ENCODE results near the gene PLEKHG5. TPM values are rescaled to one million over a fixed set of nuclear protein-coding genes. Genes with fewer than 3 reads are reported as not detected.

The PLEKHG5 gene
- total RNA-seq, 2 donors from 2014 or later: 8.9 to 13.0 TPM

DNA sequence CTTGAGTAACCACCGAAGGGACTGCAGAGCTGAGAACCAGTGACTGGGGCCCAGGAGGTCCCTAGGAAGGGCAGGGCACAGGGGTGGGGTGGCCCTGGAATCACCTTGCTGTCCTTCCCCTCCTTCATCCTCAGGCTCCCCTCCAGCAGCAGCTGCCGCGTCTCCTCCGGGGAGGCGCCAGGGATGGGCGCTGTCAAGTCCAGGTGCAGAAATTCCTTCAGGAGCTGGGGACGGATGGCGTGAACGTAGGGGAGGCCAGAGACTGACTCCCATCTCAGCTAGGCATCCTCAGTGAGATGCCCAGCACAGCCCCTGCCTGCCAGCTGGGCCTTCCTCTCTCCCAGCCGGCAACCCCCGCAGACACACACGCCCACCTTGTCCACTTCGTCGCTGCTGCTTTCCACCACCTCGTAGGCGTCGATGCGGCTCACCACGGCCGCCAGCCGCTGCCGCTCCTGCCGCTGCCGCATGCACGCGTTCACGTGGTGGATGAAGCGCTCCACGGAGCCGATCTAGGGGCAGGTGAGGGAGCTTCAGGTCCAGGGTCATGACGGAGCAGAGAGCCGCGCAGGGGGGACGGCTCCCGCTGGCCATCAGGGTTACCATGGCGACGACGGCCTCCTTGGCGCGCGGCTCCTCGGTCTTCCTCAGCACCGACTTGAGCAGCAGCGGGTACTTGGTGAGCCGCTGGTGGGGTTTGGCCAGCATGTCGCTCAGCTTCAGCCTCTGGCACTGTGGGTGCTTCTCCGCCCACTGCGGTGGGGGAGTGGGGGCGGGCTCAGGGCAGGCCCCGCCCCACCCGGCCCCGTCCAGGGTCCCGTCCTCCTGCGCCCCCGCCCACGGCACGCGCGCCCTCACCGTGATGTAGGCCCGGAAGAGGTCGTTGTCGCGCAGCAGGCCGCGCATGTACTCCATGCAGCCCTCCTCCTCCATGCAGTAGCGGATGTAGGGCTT lies 21.1 kb downstream of the PLEKHG5 start:
- intact Hi-C loops (cut with DNase I): no loop called here
- no peak for DNase-seq (ENCODE audit: low spot score)

DNA sequence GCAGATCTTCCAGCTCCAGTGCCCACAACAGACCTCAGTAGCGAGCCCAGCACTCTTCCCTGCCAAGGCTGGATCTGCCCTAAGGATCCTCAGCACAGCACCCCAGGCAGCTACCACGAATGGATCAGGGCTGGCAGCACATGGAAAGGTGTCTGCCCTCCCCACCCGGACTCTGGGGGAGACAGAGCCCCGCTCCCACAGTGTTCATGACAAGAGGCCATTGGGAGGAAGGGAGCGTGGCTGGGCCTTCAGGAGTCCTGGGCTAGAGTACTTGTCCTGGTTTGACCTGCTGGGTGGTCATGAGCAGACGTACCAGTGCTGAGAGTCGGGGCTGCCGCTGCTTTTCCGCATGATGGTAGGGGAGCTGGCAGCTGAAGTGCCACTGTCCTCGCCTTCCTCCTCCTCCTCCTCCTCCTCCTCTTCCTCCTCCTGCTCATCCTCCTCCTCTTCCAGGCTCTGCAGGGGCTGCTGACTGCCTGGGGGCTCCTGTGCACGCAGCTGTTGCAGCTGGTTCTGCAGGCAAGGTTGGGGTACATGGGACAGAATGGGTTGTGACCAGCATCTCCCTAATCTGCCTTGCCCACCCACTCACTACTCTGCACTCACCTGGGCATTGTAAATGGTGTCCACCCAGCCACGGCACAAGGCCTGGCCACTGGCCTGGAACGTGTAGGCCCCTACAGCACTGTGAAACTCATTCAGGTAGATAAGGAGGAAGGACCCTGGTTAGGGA lies 22.6 kb downstream of the PLEKHG5 start:
- intact Hi-C loops (cut with DNase I): no loop called here
- DNase-seq (ENCODE audit: low spot score): no peak

DNA sequence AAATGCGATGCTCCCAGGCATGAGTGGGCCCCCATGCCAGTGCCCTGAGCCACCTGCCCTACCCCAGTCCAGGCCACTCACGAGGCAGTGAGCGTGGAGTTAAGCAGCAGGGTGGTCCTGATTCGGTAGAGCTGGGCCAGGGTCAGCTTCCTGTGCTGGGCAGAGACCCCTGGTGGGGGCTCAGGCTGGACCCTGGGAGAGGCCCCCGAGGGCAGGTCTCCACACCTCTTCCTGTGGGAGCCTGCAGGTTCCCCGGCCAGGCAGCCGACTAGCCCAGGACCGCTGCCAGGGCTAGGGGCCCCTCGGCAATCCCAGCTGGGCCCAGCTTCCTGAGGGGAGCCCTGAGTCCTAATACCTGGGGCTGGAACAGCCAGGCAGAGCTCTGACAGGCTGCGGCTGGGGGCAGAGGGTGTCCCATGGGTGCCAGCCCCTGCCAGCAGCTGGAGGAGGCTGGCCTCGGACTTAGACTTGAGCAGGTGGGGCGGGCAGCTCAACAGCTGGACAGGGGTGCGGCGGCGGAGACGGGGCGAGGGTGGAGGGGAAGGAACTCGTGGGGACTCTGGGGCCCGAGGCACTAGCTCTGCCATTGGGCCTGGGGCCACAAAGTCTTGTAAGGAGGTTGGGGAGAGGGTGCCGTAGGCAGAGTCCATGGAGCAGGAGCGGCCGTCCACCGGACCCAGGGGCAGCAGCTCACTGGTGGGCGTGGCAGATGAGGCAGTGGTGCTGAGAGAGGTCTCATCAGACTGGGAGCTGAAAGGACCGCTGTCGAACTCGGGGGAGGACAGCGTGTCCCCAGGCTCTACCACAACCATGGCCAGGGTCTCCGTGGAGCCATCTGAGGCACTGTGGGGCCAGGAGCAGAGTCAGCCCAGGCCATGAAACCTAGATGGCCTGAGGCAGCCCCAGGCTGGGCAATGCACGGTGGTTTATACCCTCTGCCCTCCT lies 23.5 kb downstream of the PLEKHG5 start:
- intact Hi-C loops (cut with DNase I): no loop called here
- no peak for DNase-seq (ENCODE audit: low spot score)

DNA sequence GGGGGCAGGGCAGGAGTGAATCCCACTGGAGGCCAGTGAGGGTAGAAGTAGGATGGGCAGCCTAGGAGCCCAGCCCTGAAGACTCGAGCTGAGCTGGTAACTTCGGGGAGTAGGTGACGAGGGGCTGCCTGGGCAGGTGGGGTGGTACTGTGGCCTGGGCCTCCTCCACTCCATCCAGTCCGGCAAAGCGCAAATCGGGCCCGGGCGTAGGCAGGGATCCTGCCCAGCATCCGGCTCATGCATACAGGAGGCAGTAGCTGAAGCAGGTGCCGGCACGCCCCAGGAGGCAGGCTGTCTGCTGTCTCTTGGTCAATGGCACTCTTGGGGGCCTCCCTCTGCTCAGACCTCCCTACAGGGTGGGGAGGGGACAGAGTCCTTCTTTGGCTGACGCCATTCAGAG lies 24.2 kb downstream of the PLEKHG5 start:
- intact Hi-C loops (cut with DNase I): no loop called here
- no peak for DNase-seq (ENCODE audit: low spot score)

DNA sequence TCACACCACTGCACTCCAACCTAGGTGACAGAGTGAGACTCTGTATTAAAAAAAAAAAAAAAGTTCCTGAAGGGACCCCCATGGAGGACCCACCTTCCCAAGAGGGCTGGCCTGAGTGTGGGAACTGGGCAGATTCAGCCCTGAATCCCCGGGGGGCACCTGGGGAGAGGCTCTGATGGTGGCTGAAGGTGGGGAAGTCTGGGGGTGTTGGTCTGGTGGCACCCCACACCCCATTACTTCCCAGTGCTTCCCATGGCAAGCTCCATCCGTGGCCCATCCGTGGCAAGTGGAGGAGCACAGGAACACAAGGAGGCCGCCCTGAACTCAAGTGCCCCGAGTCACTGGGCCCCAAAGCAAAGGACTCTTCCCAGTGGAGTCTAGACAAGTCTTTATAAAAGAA lies 24.7 kb downstream of the PLEKHG5 start:
- intact Hi-C loops (cut with DNase I): no loop called here
- DNase-seq (ENCODE audit: low spot score): no peak

DNA sequence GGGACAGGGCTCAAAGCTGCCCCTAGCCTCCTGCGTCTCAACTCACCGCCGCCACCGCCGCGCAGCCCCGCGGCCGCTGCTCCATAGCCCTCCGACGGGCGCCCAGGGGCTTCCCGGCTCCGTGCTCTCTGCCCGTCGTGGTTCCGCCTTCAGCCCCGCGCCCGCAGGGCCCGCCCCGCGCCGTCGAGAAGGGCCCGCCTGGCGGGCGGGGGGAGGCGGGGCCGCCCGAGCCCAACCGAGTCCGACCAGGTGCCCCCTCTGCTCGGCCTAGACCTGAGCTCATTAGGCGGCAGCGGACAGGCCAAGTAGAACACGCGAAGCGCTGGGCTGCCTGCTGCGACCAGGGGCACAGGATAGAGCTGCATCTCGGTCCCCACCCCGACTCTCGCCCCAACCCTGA lies 25.4 kb downstream of the PLEKHG5 start, which contains the start of gene TNFRSF25:
Gene TNFRSF25 (minus strand): TSS at position 151 of the 400 bp plus-strand sequence. CDS start 66 bp downstream, at position 85.
- intact Hi-C loops (cut with DNase I): no loop called here
- DNase-seq (ENCODE audit: low spot score): no peak

DNA sequence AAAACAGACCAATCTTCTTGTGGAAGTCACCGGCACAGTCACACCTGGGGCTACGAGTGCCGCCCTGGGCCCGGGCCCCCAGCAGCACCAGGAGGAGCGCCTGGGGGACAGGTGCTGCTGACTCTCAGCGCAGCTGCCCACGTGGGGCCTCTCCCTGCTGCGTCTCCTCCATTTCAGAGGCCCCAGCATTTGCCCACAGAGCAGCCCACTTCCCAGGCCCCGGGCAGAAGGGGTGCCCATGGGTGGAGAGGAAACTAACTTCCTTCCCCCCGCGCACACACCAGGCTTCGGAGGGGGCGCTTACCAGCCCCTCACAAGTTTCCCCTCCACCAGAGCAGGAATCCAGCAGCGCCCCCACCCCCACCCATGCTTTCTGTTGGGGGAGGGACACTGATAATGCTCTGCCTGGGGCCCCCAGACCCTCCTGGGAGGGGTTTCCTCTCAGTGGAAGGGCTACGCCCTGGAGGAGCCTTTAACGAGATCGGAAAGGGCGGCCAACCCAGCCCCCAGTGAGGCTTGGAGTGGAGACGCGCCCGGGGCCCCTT lies 25.9 kb downstream of the PLEKHG5 start:
- no peak for DNase-seq (ENCODE audit: low spot score)
- intact Hi-C loops (cut with DNase I): no loop called here

DNA sequence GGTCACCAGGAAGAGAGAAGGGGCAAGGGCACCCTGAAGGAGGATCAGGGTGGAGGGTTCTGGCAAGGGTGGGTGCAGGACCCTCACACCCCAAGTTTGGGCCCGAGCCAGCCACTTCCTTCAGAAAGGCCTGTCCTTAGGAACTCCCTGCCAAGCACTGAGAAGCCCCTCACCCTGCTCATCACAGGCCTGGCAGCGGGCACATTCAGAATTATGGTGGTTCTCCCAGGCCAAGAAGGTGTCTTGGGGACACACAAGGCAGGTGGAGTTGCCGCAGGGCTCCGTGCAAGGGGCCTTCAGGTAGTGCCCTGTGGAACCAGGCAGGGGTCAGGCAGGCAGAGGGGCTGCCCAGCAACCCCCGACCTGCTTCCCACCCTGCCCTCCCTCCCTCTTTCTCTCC lies 26.6 kb downstream of the PLEKHG5 start:
- DNase-seq (ENCODE audit: low spot score): no peak
- intact Hi-C loops (cut with DNase I): no loop called here

DNA sequence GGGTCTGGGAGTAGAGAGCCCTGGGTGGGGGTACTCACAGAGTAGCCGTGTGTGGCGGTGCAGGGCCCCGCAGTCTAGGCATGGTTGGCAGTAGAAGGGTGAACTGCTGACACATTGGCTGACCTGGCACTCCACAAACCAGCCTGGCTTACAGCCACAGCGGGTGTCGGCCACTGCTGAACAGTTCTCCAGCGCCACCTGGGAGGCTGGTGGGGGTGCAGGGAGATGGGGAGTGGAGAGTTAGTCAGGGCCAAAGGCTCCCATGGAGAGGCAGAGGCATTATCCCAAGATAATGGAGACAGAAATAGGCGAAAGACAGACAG lies 27.0 kb downstream of the PLEKHG5 start:
- intact Hi-C loops (cut with DNase I): no loop called here
- DNase-seq (ENCODE audit: low spot score): no peak

DNA sequence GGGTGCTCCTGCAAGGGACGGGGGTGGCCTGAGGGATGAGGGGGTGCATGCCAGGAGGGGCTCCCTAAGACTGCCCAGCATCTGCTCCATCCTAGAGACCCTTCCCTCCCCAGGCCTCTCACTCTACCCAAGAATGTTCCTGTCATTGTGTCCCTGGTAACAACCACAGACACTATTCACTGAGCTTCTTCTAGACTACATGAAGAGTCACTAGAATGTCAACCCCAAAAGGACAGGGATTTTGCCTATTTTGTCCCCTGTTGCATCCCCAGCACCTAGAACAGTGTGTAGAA lies 28.4 kb downstream of the PLEKHG5 start:
- intact Hi-C loops (cut with DNase I): no loop called here
- DNase-seq (ENCODE audit: low spot score): no peak

DNA sequence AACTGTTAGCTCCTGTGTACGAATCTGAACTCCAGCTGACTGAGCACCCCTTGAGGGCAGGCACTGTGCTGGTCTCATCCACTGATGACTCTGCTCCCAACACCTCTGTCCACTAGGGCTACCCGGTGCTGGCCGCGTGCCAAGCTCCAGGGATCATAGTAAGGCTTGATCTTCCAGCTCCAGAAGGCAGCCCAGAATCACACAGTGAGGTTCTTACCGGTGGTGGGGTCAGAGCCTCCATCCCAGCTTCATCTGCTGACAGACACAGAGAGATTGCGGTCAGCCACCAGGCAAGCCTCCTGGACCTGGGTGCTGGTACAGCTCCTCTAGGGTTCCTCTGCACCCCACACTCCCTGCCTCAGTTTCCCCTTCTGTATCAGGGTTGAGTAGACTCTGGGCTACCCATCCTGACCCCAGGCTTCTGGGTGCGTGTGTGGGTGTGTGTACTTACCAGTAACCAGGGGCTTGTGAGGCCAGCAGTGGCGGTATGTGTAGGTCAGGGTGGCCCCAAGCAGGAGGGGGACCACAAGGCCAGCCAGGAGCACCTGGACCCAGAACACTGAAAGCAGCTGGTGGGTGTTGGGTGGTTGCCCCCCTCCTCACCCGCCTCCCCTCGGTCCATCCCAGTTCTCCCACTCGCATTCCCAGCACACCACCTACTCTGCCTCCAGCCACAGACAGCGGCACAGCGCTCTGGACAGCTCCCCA lies 28.9 kb downstream of the PLEKHG5 start:
- intact Hi-C loops (cut with DNase I): no loop called here
- no peak for DNase-seq (ENCODE audit: low spot score)

DNA sequence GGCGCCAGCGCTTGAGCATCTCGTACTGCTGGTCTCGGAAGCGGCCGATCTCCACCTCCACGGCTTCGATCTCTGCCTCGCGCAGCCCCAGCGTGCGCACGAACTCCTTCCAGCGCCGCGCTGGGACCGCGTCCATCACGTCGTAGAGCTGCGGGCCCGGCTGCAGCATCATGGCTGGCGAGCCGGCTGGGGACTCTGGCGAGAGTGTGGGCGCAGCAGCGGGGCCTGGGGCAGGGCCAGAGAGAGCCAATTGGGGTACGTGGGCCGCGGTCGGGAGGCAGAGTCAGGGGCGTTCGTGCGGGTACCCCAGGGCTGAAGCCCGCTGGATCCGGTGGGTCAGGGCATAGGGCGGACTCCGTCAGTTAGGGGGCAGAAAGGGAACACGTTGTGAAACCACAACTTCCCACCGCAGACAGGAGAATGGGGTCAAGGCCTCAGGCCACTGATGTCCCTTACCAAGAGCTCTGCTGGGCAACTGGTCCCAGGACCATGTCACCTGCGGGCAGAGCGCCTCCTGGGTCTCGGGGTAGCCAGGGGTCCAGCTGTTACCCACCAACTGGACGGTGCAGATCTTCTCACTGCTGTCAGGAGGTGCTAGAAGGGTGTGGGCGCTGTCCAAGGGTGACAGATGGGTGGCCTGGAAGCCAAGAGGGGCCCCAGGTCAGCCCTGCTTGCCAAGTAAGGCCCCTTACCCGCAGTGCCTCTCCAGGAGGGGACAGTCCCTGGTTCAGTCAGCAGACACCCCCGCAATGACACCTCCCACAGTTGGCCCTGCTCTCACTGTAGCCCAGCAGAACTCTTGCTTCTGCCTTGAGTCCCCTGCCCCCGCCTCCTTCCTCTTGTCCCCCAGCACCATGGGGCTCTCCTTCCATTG lies 29.7 kb downstream of the PLEKHG5 start:
- no peak for DNase-seq (ENCODE audit: low spot score)
- intact Hi-C loops (cut with DNase I): no loop called here

DNA sequence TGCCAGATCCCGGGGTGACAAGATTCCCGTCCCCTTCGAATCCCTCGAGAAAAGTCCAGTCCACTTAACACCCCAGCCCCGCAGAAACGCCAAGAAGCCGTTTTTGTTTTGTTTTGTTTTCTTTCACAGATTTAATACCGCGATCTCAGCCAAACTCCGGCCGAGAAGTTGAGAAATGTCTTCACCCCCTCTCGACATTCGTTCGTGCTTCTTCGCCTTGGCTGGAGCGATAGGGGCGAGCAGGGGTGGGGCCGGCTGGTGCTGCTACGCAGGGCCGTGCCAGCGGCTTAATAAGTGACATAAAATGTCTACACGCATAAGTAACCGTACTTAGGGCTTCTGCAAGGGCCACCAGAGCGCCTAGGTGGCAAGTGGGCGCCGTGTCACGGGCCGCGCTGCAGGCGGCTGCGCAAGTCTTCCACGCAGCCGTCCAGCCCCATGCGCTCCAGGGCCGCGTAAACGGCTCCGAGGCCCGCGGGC lies 30.4 kb downstream of the PLEKHG5 start:
- no peak for DNase-seq (ENCODE audit: low spot score)
- intact Hi-C loops (cut with DNase I): no loop called here

DNA sequence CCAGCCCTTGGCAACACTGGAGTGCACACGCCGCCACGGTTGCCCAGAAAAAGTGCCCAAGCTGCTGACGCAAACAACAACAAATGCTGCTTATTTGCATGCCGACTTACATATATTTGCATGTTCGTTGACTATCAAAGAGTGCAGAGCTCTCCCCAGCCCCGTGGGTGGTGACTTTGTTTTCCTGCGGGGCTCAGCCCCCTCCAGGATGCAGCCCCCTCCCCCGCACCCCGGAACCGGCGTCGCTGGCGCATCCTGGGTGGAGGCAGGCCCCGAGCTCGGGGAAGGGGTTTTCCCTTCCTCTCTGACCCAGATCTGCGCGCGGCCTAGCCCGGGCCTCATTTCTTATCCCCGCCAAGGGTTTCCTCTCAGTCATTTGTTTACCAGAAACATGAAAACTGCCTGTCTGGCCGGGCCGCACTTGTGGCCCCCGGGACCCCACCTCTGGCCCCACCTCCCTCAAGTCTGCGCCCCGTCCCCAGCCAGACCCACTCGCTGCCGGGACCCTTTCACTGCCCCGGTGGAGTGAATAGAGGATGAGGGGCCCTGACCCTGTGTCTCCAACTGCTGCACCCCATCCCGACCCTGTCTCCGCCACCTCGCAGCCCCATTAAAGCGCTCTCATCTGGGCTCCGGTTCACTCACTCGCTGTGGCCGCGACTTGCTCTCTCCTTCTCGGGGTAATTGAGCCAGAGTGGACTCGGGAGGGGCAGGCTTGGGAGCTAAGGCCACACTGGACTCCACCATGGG lies 31.0 kb downstream of the PLEKHG5 start:
- DNase-seq (ENCODE audit: low spot score): no peak
- intact Hi-C loops (cut with DNase I): no loop called here

DNA sequence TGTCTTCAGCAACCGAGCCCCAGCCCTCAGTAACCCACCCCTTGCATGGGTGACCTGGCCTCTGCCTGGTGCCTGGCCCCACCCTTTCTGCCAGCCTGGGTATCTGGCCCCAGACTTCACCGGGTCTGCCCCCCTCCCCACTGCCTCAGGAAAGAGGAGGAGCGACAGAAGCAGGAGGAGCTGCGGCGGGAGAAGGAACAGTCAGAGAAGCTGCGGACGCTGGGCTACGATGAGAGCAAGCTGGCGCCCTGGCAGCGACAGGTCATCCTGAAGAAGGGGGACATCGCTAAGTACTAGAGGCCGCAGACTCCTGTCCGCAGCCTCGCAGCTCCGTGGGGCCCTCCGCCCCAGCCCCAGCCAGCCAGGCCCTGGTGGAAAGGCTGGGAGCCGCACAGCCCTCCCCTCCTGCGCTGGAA lies 31.6 kb downstream of the PLEKHG5 start:
- DNase-seq (ENCODE audit: low spot score): no peak
- intact Hi-C loops (cut with DNase I): no loop called here

DNA sequence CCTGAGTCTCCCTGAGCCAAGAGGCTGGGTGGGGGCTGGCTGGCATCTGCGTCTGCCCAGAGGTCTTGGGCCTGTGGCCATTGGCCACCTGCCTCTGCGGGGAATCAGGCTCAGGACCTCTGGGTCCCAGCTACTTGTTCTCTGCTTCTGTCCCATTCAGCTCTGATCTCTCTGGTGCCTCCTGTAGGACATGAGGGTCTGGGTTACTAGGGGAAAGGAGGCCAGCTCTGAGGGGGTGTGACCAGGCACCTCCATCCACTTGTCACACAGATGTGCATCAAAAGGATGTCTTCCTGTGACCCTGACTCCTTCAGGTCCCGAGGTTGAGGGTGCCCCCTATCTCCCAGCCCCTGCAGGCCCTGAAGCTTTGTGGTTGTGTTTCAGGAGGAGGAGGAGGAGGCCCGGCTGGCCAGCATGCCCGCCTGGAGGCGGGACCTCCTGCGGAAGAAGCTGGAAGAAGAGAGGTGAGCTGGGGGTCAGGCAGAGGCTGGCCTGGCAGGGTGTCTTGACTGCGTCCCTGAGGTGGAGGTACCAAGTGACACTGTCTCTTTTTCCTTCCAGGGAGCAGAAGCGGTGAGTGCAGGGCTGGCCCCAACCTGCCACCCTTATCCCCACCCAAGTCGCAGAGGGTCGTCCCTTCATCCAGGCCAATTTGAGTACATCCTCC lies 34.5 kb downstream of the PLEKHG5 start:
- intact Hi-C loops (cut with DNase I): no loop called here
- no peak for DNase-seq (ENCODE audit: low spot score)

Data from posterior vena cava (tissue), 2 donors.